ENCODE results near the gene GARIN5A. TPM values are rescaled to one million over a fixed set of nuclear protein-coding genes. Genes with fewer than 3 reads are reported as not detected.

GARIN5A gene
- total and polyA plus RNA-seq, 2 experiments from 2014 or later = 13.3 to 25.0 TPM

- H3K27me3 ChIP-seq (ENCODE audit: insufficient read depth) = peaks cover 20% of the 10 kb centered on the region; the same call in 1 of the 2 replicates
- H3K36me3 ChIP-seq (ENCODE audit: insufficient read depth) = no peaks in the 10 kb centered on the region
- Mint-ChIP-seq H3K27me3 (ENCODE audit: insufficient read depth, low read depth, poor library complexity) (peaks cover 10% of the 10 kb centered on the region), H3K36me3 (ENCODE audit: low read depth) (peaks cover 25% of the 10 kb centered on the region), H3K9me3 (no peaks in the 10 kb centered on the region; the same call in 2 of the 3 replicates), H3K27ac (no peak overlapping the region), H3K4me3 (no peak overlapping the region), H3K4me1 (peaks cover 6% of the 10 kb centered on the region)
- ATAC-seq (no peak), DNase-seq (ENCODE audit: low spot score) (no peak)
- H3F3A ChIP-seq (replicated peaks; ENCODE audit: low read depth) = peaks cover 14% of the 10 kb centered on the region; the same call in 1 of the 2 replicates
- H2AFZ ChIP-seq = no peak overlapping the region
- no peak overlapping the region for H3K4me3 ChIP-seq
- no peaks in the 10 kb centered on the region; the same call in 1 of the 2 replicates for H4K20me1 ChIP-seq (replicated peaks; ENCODE audit: insufficient read depth)
- peaks cover 6% of the 10 kb centered on the region; the same call in 1 of the 2 replicates for H3K79me2 ChIP-seq (replicated peaks; ENCODE audit: insufficient read depth)
- TF ChIP-seq EZH2 (IDR thresholded peaks at IDR 0.05; ENCODE audit: low read depth, unreplicated experiment) (no peak), EZH2phosphoT487 (IDR thresholded peaks at IDR 0.05; ENCODE audit: unreplicated experiment) (no peak), CREB1 (CRISPR knock-in tag; IDR thresholded peaks at IDR 0.05; ENCODE audit: low read depth) (no peak), STAT1 (IDR thresholded peaks at IDR 0.05; ENCODE audit: unreplicated experiment) (no peak), NANOG (IDR thresholded peaks at IDR 0.05; ENCODE audit: borderline replicate concordance) (no peak), ZNF331 (CRISPR knock-in tag; IDR thresholded peaks at IDR 0.05; ENCODE audit: low read depth) (no peak), REST (IDR thresholded peaks at IDR 0.05; ENCODE audit: unreplicated experiment) (no peak), ZNF114 (CRISPR knock-in tag; IDR thresholded peaks at IDR 0.05) (no peak), ETS1 (IDR thresholded peaks at IDR 0.05) (no peak), ZNF462 (CRISPR knock-in tag; IDR thresholded peaks at IDR 0.05) (no peak), CTCF (conservative IDR thresholded peaks at IDR 0.05; ENCODE audit: low read depth in 2 of 2) (no peak), JUNB (IDR thresholded peaks at IDR 0.05; ENCODE audit: unreplicated experiment) (no peak), POLR2AphosphoS5 (IDR thresholded peaks at IDR 0.05; ENCODE audit: low read depth) (no peak)
- no peak overlapping the region for H3K27ac ChIP-seq (ENCODE audit: low read depth)
- H3K4me1 ChIP-seq (ENCODE audit: insufficient read depth) = peaks cover 10% of the 10 kb centered on the region; the same call in 1 of the 2 replicates
- no peak overlapping the region for H3K4me2 ChIP-seq
- no peaks in the 10 kb centered on the region for H3K9me2 ChIP-seq (ENCODE audit: insufficient read depth)
Measured at GRCh38 chr19:50425581-50425980, 51.1 kb downstream of the GARIN5A start.
